Measurements from ENCODE around the gene RNF214. TPM values are rescaled to one million over a fixed set of nuclear protein-coding genes. Genes with fewer than 3 reads are reported as not detected.

The RNF214 gene
- total RNA-seq (2022; extraction: Qiagen RNA extraction): 10.9 to 12.3 TPM (median 11.7 TPM) in 5 replicates

DNA sequence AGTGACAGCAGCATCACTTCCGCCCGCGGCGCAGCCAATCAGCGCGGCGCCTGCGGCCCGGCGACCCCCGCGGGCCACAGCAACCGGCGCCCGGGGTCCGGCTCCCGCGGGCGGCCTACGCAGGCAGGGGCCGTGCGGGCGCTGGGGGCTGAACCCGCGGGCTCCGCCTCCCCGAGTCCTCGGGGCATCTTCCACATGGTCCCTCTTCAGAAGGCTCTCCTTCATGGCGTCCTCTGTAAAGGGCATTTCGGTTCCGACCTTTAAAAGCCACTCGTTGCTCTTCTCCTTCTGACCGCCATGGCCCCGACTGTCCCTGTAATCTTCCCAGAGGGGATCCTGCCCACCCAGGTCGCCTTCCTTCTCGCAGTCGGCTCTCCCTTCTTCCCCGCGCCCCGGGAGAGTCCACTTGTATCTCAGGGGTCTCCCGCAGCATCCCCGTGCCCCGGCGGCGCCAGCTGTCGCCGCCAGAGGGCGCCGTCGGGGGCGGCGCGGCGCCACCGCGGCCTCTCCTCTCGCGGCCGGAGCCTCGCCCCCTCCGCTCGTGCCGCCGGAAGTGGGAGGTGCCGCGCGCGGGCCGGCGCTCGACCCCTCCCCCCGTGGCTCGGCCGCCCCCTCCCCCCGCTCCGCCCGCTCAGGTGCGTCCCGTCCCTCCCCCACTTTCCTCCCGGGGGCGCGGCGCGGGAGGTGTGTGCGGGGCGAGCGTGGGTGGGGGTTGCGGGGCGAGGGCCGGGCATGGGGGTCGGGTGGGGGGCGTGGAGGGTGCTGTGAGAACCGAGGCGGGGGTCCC, at the start of gene RNF214:
TSS of gene RNF214 (plus strand) at position 580 of the 787 bp plus-strand sequence. CDS start 1,602 bp downstream, outside the sequence.

DNA sequence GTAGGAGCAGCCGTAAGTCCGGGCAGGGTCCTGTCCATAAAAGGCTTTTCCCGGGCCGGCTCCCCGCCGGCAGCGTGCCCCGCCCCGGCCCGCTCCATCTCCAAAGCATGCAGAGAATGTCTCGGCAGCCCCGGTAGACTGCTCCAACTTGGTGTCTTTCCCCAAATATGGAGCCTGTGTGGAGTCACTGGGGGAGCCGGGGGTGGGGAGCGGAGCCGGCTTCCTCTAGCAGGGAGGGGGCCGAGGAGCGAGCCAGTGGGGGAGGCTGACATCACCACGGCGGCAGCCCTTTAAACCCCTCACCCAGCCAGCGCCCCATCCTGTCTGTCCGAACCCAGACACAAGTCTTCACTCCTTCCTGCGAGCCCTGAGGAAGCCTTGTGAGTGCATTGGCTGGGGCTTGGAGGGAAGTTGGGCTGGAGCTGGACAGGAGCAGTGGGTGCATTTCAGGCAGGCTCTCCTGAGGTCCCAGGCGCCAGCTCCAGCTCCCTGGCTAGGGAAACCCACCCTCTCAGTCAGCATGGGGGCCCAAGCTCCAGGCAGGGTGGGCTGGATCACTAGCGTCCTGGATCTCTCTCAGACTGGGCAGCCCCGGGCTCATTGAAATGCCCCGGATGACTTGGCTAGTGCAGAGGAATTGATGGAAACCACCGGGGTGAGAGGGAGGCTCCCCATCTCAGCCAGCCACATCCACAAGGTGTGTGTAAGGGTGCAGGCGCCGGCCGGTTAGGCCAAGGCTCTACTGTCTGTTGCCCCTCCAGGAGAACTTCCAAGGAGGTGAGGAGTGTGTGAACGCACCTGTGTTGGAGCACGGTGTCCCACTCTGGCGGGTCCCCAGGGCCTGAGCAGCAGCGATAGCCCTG, 33.2 kb upstream of the RNF214 start, which contains the start of gene TAGLN:
TSS of gene TAGLN (plus strand) at position 318 of the 863 bp plus-strand sequence. CDS start 3,644 bp downstream, outside the sequence.

DNA sequence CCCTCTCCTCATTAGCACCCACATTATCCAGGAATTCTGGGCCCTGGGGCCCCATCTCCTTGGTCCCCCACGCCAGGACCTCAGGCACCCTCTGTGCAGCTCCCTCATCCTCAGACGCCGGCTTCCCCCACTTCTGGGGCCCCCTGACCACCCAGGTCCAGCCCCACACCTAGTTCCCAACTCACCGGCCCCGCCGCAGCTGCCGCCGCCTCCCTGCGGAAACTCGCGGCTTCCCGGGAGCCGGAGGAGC, 704 bp upstream of the RNF214 start, which contains the start of gene PCSK7:
TSS of gene PCSK7 (minus strand) at position 232 of the 250 bp plus-strand sequence. CDS start 2,229 bp downstream, outside the sequence.

DNA sequence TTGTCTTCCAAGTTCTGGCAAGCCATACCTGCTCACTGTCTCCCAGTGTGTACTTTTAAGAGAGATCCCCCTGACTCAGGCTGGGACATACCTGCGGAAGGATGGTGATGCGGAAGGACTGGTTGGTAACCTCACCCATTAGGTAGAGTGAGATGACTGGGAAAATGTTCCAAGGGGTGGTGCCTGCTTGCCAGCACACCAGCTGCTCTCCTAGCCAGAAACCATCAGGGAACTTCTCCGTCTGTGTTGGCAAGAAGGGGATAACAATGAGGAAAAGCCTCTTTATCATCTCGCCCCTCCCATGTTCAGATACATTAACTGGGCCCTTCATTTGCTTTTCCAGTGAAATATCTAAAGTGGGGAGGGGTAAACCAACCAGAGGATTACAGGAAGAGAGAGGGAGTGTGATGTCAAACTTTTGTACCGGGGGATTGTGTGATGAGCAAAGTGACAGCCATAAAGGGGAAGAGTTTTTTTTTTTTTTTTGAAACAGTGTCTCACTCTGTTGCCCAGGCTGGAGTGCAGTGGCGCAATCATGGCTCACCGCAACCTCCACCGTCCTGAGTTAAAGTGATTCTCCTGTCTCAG, 58.4 kb downstream of the RNF214 start, which contains the start of gene BACE1-AS:
TSS of gene BACE1-AS (plus strand) at position 538 of the 588 bp plus-strand sequence.

DNA sequence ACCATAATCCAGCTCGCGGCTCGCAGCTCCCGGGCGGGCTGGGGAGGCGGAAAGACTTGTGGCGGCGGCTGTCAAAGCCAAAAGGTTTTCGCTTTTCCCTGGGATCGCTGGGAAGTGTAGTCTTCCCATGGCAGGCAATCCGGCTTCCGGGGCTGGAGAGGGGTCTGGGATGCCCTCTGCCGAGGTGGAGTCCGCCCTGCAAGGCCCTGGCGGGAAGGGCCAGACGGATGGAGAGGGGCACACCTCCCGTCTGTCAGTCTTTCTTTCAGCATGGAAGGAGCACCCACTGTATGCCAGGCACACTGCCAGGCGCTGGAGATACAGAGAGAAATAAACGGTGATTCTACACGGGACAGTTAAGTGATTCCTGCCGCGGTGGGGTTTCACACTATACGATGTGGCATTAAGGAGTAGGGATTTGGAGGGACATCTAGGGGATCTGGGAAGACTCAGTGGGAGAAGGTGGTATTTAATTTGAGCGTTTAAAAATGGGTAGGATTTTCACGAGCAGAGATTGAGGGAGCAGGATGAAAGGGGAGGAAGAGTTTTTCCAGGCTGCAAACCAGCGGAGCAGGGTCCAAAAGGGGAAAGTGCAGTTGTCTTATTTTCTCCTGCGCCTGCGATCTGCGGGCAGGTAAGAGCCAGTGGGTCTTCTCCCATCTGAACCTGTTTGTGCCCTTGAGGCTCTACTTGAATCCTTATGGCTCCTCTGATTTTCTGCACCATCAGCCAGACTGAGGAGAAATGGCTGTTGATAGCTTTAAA, 83.9 kb downstream of the RNF214 start, which contains the start of gene BACE1:
TSS of gene BACE1 (minus strand) at position 60 of the 765 bp plus-strand sequence. CDS start 461 bp downstream, outside the sequence.

DNA sequence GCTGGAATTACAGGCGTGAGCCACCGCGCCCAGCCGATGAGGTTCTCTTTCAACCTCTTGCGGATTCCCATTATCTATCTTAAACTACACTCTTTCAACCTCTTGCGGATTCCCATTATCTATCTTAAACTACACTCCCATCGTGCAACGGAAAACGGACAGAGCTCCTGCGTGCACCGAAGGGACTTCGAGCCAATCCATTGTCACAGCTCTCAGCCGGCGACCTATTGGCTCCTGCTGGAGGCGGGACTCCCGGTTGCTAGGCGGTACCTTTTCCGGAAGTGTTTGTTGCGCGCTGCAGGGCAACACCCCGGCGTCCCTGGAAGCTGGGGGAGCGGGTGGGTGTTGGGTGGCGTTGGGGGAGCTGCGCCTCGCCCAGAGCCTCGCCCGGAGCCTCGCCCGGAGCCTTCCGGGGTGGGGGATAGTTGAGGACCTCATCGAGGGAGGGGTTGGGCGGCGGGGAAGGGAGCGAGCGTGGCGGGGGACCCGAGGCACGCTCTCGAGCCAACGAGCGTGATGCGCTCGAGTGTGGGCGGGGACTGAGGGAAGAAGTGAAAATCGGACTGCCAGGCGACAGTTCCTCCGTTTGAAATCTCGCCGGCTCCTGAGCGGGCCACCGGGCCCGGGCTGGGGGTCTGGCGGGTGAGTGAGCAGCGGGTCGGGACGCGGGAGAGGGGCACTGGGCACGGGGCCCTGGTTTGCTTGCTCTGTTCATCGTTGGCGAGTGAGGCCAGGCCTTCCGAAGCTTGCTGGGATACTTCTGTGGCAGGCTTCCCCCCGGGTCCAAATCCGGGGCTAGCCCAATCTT, 95.3 kb downstream of the RNF214 start, which contains the start of gene CEP164:
TSS of gene CEP164 (plus strand) at position 288 of the 808 bp plus-strand sequence. CDS start 10,733 bp downstream, outside the sequence.

Other genes with a start within 250 kb of the RNF214 start
- 7.2 to 8.4 TPM (median 8.3 TPM) in 5 replicates for gene SIK3, start 134.2 kb upstream of the RNF214 start, total RNA-seq (2022; extraction: Qiagen RNA extraction)
- gene PAFAH1B2, start 88.4 kb upstream of the RNF214 start, total RNA-seq (2022; extraction: Qiagen RNA extraction): 30.5 to 45.6 TPM (median 37.6 TPM) in 5 replicates
- gene SIDT2, start 53.9 kb upstream of the RNF214 start, total RNA-seq (2022; extraction: Qiagen RNA extraction): 5.0 to 6.0 TPM (median 5.3 TPM) in 5 replicates
- 63.9 to 138 TPM (median 103 TPM) in 5 replicates for gene TAGLN, start 33.3 kb upstream of the RNF214 start, total RNA-seq (2022; extraction: Qiagen RNA extraction)
- 15.8 to 19.1 TPM (median 16.2 TPM) in 5 replicates for gene PCSK7, start 598 bp upstream of the RNF214 start, total RNA-seq (2022; extraction: Qiagen RNA extraction)
- gene BACE1-AS, start 58.7 kb downstream of the RNF214 start, total RNA-seq (2022; extraction: Qiagen RNA extraction): 1.7 to 3.2 TPM (median 2.1 TPM) in 5 replicates
- 8.5 to 11.1 TPM (median 10.9 TPM) in 5 replicates for gene BACE1, start 83.6 kb downstream of the RNF214 start, total RNA-seq (2022; extraction: Qiagen RNA extraction)
- gene CEP164, start 95.2 kb downstream of the RNF214 start, total RNA-seq (2022; extraction: Qiagen RNA extraction): 15.8 to 21.6 TPM (median 17.7 TPM) in 5 replicates

Measured in A549 treated with Hydrocortisone at 1 μM for 4 hours (cell line).